GM19438 (cell line): Measurements from ENCODE around the gene PRKAR1B.

Source experiments
- ATAC-seq: cut with Tn5 transposase; IDR thresholded peaks from one replicate; pipeline ENCODE4 v1.9.1; 2021; ENCODE audit warnings: low read depth; ENCODE audit not compliant: unreplicated experiment

The PRKAR1B gene

DNA sequence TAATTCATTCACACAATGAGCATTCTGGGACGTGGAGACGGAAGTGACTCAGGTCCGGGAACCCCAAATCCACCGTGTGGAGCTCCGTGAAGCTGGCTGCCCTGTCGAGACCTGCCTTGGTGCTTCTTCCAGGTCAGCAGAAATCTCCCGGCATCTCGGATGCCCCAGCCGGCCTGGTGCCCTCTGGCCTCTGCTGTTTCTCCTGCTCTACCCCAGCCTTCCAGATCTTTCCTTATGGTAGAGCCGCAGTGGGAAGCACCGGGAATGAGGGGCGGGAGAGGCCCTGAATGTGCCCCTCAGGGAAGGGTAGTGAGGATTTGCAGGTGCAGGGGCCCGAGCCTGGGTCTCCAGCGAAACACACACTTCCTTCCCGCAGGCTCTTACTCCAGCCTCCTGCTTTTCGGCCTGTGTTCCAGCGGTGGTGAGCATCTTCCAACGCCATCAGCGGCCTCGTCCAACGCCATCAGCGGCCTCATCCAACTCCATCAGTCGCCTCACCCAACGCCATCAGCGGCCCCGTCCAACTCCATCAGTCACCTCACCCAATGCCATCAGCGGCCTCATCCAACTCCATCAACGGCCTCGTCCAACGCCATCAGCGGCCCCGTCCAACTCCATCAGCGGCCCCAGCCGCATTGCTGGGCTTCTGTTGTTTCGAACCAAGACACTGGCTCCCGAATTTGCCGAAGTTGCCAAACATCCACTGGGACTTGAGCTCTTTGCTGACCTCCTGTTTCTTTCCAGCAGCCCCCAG, 150.4 kb downstream of the PRKAR1B start:
- no peak for ATAC-seq

DNA sequence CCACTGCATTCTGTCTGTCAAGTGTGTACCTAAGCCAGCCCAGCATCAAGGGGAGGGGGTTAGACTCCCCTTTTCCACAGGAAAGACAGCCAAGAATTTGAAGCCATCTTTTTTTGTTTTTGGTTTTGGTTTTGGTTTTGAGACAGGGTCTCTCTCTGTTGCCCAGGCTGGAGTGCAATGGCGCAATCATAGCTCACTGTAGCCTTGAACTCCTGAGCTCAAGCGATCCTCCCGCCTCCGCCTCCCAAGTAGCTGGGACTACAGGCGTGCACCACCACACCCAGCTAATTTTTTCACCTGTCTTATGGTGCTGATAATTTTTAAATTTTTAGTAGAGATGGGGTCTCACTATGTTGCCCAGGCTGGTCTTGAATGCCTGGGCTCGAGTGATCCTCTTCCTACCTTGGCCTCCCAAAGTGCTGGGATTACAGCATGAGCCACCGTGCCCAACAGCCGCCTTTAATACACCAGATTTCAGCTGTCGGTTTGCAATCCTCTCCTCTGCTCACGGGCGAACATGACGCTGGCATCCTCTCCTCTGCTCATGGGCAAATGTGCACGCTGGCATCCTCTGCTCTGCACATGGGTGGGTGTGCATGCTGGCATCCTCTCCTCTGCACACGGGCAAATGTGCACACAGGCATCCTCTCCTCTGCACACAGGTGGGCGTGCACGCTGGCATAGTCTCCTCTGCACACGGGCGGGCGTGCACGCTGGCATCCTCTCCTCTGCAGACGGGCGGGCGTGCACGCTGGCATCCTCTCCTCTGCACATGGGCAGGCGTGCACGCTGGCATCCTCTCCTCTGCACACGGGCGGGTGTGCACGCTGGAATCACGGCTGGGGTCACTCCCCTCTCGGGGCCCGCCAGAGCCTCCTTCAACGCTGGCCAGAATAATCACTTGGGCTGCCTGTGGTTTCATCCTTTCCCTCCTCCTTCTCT, 151.4 kb downstream of the PRKAR1B start:
- ATAC-seq, result no peak

DNA sequence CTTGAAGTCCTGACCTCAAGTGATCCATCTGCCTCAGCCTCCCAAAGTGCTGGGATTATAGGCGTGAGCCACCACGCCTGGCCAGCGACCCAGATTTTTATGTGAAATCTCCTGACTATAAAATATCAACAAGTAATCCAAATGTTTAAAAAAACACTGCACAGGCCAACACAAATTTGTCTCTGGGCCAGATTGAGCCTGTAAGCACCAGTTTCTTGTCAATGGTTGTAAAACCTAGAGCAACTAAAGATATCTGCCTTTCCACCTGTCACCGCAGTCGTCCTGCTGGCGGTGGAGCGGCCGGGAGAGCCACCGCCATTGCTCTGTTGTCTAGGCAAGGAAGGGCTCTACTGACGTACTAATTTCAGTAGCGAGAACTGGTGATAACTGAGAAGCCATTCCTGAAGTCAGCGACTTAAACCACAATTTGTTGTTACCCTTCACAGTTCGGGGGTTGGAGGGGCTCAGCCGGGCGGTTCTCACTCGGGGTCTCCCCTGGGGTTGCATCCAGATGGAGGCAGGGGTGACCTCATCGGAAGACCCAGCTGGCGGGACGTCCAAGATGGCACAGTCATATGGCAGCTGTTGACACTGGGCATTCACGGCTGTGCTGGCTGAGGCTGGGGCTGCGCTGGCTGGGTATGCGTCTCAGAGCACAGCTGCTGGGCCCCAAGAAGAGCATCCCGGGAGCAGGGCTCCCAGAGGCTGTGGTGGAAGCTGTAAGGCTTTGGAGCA, 152.3 kb downstream of the PRKAR1B start:
- no peak for ATAC-seq

DNA sequence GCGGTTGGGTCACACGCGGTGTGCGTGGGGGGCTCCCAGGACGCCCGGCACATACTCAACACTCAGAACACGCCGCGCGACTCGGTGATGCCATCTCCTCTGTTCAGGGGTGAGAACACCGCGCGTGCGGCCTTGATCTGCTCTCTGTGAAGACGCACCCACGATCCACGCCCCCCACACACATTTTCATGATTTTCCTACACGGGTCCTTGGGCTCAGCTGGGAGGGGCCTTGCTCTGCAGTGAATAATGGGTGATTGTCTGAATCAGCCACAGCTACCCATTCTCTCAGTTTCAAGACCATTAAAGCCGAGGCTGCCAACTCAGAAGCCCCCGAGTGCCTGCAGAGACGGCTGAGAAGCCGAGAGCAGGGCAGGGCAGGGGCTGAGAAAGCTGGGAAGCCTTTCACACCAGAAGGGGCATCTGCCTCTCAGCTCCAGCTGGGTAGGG, 153.1 kb downstream of the PRKAR1B start:
- no peak for ATAC-seq

DNA sequence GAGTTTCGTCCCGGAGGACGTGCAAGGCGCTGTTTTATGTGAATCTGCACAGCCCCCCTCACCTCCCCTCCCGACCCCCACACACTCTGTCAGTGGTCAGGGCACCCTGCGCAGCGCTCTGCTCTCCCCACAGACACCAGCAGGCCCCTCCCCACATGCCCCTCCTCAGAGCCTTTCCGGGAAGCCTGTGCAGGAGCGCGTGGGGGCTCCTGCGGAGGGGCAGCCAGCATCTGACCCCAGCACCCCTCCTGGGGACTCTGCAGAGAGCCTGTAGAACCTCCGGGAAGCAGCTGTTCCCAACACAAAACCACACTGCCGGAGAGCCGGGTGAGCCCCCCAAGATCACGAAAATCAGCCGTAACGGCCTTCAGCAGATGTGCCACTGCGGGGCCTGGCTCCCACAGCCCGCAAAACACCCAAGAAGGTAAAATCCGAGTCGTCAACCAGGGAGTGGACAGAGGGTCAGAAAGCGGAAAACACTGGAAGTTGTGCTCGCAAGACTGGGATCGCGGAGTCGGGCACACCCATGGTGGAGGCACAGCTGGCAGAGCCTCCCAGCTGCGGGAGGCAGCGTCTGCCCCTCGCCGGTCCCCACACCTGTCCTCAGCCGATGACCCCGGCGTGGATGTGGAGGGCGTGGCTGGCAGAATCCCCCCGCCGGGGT, 153.7 kb downstream of the PRKAR1B start:
- ATAC-seq, result no peak

DNA sequence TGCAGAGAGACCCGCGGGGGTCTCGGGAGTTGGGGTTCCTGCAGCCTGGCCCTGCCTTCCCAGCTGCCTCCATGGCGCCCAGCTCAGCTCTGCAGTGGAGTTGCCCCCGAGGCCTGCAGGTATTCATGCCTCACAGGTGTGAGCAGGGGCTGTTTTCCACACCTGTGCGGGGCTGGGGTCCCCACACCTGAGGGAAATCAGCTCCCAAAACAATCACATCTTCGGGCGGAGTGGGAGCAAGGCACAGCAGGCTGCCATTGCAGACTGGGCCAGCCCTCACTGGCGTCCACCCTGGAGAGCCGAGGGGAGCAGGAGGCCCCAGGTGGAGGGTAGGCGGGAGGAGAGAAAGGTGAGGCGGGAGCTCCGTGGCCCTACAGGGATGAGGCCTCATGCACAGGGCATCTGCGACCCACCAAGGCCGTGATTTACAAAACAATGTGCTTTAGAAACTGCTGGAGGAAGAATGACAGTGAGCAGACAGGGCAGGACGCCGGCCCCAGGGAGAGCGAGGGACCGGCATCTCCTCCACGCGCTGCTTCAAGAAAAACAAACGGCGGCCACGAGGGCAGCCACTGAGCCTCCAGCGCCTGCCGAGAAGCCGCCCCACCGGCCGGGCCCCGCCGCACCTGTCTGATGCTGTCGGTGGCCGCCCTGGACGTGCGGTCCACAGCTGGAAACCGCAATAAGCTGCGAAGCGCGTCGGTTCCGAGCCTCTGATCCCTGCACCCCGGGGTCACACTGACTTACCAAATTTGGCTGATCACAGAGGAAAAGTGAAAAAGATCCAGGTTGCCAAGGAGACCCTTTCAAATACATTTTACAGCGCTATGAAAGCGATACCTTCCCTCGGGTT, 154.4 kb downstream of the PRKAR1B start:
- no peak for ATAC-seq

DNA sequence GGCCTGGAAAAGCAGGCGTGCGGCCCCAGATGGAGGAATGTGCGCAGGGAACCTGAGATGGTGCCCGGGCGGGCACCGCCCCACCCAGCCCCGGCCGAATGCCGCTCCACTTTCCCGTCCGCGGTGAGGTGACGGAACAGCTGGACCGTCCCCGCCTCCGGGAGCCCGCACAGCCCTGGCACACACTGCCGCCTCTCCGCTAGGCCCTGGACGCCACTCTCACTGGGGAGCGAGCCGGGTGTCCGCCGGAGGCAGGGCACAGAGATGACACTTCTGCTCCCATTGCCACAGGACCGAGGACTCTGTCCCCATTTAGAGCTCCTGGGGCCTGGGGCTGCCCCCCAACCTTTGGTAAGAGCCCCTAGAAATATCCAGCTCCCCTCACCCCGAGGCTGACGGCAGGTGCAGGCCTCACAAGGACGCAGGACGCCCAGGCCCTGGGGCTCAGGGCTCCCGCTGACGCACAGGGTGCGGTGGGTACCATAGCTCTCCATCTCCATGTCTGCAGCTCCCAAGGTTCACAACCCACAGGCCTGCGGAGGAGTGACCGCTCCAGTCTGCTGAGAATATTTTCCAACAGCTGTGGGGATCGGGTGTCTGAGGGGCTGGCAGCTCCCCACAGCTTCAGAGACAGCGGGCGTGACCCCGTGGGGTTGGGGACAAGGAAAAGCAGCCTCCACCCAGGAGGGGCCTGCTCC, 155.2 kb downstream of the PRKAR1B start:
- no peak for ATAC-seq

DNA sequence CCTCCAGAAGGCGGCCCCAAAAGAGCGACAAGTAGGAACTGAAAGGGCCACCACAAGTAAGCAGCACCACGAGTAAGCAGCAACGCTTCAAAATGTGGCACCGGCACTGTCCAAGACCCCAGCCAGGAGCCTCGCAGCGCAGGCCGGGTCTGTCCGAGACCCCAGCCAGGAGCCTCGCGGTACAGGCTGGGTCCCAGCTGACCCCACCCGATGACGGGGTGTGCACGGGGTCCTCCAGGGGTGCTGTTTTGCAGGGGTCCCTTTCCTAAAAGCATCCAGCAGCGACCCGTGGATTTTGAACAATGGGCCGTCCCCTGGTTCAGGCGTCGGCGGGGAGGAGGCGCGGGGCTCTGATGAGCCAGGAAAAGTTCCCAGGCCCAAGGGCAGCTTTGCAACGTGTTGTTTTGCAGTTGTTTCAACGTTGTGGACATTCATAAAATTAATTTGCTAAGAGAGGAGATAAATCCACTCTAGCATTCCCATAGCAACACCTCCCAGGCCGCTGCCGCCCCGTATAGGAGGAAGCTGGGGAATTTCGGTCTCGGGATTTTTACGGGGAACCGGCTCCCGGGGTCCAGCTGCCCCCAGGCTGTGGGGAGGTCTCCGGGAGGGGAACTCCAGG, 155.9 kb downstream of the PRKAR1B start:
- ATAC-seq, result no peak

DNA sequence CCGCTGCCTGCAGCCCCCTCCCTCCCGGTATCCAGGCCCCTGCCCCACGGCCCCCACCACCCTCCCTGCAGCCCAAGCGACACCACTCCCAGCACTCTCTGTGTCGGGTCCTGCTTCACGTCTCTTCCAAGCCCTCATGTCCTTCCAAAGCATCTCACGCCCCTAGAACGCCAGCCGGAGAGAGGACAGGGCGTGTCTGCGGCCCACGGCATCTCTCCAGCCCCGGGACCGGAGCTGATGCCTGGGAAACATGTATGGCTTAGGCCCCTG, 156.3 kb downstream of the PRKAR1B start:
- ATAC-seq, result no peak

DNA sequence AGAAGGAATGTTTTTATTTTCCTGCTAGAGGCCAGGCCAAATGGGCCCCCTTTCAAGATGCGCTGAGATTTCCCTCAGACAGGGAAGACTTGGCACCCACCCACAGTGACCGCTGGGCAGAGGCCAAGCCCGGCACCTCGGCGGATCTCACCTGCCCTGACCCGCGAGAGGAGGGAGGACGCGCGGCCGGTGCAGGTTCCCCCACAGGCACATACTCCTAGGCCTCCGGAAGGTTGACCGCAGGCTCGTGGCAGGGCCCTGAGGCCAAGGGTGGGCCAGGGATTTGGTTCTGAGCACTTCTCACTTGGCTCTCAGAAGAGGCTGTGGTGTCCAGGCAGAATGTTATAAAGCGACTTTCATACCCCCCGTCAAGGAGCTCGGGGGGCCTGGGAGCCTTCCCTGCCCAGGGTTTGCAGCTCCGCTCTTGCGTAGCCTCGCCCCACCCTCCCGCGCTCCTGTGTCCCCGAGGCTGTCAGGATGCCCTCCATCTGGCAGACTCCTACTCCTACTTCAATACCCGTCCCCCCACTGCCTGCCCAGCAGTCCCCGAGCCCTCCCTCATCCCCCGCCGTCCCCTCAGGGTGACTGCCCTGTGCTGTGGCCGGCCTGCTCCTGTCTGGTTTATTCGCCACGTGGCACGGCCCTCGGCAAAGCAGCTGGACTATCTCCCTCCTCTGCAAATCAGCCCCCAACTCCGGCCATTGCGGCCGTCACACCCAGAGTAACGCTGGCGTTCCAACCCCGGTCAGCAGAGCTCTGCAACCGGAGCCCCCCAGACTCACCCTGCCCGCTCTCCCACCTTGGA, 156.9 kb downstream of the PRKAR1B start:
- no peak for ATAC-seq

DNA sequence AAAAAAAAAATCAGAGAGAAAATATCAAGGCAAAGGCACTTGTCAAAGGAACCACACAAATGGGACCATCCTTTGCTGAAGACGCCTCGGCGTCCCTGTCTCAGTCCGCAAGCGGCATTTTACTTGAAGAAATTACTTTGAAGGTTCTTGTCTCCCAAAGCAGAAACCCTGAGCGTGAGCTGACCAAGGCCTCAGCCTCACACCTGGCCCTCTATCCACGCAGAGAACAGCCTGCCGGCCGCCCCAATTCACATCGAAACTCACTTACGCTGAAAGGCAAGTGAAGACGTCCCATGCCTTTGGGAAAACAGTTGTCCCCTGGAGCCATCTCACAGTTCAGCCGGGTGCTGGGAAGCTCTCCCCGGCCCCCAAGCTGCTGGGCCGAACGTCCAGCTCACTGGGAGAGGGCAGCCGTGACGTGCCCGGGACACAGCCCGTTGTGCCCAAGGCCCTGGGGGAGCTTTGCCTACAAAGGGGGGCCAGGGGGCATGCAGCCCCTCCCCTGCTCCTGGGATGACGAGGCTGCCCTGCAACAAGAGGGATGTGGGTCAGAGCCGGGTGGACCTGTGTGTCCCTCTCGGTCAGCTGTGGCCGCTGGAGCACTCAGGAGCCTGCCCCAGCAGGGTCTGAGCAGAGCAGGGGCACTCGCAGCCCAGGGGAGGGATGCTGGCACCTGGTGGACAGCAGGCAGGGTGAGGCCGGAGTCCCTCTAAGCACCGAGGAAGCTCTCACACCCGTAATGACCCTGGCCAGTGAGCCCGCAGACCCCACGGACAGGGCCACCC, 157.8 kb downstream of the PRKAR1B start:
- no peak for ATAC-seq

DNA sequence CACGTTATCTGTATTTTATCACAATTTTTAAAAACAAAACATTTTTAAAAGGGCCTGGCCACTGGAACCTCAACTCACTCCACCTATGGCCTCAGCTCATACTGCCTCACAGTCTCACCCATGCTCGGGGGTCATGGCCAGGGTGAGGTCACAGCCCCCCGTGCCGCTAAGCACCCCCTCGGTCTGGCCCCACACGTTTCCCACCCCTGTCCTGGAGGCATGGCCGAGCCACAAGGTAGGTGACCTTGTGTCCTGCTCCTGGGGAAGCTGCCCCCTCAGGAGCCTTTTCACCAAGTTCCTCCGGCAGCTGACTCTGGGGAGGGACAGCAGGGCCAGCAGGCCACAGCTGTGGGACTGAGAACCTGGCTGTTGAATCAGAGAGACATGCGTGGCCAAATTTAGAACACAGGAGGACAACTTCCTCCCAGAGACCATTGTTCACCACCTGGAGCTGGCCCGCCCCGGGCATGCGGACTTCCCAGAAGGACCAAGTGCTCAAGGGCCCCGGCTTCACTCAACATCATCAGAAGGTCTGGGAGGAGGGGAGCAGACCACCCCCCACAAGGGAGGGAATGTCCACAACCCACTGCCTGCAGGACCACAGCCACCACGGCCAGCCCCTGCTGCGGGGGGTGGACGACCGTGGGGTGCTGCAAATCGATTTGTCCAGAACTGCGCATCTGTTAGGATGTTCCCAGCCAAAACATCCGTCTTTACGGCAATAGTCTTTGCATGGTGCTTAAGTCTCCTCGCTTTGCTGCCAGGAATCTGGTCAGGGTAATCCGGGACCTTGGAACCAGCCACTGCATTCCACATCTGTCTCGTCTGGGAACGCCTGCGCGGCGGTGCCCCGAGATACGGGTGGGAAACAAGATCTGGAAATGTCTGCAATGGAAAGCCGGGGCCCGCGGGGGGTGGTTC, 158.8 kb downstream of the PRKAR1B start:
- ATAC-seq, result no peak

DNA sequence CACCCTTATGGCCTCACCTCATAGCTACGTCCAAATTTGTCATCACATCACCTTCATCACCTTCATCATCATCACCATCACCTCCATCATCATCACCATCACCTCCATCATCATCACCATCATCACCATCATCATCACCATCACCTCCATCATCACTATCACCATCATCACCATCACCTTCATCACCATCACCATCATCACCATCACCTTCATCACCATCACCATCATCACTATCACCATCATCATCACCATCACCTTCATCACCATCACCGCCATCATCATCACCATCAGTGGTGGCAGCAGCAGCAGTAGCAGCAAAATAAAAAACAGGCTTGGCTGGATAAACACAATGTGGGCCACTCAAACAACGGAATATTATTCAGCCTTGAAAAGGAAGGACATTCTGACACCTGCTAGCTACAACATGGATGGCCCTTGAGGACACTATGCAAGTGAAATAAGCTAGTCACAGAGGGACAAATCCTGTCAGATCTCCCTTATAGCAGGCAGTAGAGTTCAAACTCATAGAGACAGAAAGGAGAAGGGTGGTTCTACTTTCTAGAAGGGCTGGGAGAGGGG, 159.7 kb downstream of the PRKAR1B start:
- no peak for ATAC-seq

DNA sequence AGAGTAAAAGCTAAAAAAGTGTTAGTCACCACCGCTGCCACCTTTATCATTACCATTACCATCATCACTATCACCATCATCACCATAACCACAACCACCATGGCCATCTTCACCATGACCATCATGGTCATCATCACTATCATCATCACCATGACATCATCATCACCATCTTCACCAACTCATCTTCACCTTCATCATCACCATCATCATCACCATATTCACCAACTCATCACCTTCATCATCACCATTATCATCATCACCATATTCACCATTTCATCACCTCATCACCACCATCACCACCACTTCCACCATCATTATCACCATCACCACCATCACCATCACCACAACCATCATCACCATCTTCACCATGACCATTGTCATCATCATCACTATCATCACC, 161.0 kb downstream of the PRKAR1B start:
- no peak for ATAC-seq

DNA sequence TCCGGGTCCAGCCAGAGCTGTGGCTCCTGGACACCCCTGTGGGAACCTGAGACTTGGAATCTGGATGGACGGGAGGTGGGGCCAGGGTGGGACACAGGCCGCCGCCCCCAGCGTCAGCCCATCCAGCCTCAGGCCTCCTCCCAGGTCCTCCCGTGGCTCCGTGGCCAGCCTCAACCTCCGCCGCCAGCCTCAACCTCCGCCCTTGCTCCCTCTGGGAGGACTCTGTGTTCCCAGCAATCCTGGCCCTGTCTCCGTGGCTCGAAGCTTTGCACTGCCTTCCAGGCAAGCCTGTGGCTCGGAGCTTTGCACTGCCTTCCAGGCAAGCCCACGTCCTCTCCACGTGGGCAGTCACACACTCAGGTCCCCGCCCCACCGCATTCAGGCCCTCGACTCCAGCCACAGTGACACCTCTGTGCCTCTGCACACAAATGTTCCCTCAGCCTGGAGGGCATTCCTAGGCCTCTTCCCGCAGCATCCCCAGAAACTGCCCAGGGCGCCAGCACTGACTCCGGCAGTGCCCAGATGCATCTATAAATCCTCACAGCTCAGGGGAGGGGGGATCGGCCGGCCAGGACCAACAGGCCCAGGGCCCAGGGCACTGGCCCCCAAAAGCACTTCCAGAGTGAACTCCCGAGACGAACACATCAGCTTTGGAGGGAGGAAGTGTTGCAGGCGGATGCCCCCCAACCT, 162.8 kb downstream of the PRKAR1B start:
- no peak for ATAC-seq
